Activated naive CD4-positive, alpha-beta T cell treated with anti-CD3 and anti-CD28 coated beads, Interleukin-2, amount 50 U/mL, for 72 hours (primary cell): ENCODE results near the gene TRIP13. TPM values are rescaled to one million over a fixed set of nuclear protein-coding genes. Genes with fewer than 3 reads are reported as not detected.

ENCODE experiments used
- ATAC-seq, 2 donors: fragments of 150-1000 bp; cut with Tn5 transposase; 2 replicates each; pipeline ENCODE4 v1.10.0; 2021; ENCODE audit warnings: mild to moderate bottlenecking in 2 of 2, moderate library complexity in 2 of 2
- DNase-seq, 2 donors: peaks; one replicate each; pipeline ENCODE4 v3.0.0; 2021 to 2022; ENCODE audit warnings: low spot score in 2 of 2
- H3K27ac Mint-ChIP-seq, 2 donors: one replicate each; pipeline ENCODE4 v1.8.0; 2022; ENCODE audit warnings: mild to moderate bottlenecking in 2 of 2, mixed read lengths in 2 of 2
- H3K36me3 Mint-ChIP-seq, 2 donors: one replicate each; pipeline ENCODE4 v1.8.0; 2022; ENCODE audit warnings: mixed read lengths in 2 of 2
- H3K9me3 Mint-ChIP-seq, 2 donors: one replicate each; pipeline ENCODE4 v1.8.0; 2022; ENCODE audit warnings: mixed read lengths in 2 of 2
- total RNA-seq, 2 donors: library from RNA; stranded (reverse); gene quantifications; one replicate each; pipeline ENCODE4 v1.2.3, GENCODE V29; 2022

The TRIP13 gene
- total RNA-seq, 2 donors from 2014 or later, result 20.1 to 25.5 TPM

- no peak overlapping the region for H3K27ac Mint-ChIP-seq
- DNase-seq (no peak), ATAC-seq (peak in 1 of 2 donors; percentile 6)
- no peaks in the 10 kb centered on the region for H3K36me3 Mint-ChIP-seq
- peaks cover 0 to 4% of the 10 kb centered on the region in 2 donors for H3K9me3 Mint-ChIP-seq
Observed at GRCh38 chr5:945691-946551, 53.2 kb downstream of the TRIP13 start.

DNA sequence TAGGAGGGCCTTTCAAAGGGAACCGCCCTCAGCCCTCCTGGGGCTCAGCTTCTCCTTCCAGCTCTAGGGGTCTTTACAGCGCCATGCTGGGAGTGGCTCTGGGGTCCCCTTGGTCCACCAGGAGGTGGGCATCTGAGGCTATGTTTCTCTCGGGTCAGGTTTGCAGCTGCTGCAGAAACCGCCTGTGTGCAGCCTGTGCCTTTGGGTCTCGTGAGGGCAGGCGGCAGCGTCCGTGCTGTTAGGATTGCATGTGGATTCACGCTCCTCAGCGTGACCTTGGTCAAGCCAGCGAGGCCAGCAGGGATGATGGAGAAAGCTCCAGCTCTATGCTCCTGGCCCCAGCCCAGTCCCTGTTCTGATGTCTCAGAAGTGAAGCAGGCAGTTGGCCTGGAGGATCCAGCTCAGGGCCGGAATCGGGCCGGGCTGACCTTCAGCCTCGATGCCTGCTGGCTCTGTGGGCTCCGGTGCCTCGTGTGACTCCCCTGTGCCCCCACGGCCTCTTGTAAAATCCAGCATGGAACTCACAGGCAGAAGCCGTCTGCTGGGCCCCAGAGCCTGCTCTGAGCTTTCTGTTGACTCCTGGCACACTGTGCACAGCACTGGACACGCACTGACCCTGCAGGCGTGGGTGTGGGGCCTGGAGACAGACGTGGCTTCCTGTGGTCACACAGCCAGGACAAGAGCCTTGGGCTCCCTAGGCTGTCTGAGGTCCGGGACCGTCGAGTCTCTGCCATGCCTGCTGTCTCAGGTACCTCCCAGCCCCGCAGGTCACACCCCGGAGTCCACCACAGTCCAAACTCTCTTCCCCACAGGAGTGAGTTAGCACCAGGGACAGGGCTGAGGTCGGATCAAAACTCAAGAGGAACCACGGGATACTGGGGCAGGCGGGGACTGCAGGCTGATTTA is 54.3 kb downstream of the TRIP13 start:
- H3K36me3 Mint-ChIP-seq, result no peaks in the 10 kb centered on the region
- H3K27ac Mint-ChIP-seq, result no peak overlapping the region
- peaks cover 0 to 4% of the 10 kb centered on the region in 2 donors for H3K9me3 Mint-ChIP-seq
- ATAC-seq, result no peak
- no peak for DNase-seq

DNA sequence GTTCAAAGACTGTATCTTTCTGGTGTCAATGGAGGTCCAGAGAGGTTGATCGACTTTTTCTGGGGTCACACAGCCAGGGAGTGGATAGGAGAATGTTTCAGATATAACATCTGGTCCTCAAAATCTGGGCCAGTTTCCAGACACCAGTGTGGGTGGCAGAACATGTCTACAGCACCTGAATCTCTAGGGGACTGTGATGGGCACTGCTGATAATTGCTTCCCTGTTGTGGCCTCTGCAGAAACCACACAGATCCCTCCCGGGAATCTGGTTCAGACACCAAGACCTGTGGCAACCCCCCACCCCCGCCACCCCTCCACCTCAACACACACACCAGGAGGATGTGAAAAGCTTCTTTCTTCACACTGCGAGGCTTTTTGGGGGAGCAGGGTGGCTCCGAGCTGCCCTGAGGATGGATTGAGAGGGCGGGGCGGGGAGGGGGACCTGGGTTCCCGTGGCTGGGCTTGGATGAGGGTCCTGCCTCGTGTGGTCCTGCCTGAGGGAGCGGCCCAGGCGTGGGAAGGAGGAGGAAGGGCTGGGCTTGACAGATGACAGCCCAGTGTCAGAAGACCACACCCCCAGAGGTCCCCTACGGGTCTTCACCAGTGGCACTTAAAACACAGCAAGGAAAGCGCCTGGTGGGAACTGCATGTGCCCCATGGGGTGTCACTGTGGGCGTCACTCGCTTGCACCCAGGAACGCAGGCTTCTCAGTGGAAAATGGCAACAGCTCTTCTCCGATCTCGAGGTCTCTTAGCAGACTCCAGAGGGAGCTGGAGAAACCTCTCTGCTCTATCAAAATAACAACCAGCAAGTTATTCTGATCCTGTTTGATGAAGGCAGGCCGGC is 55.2 kb downstream of the TRIP13 start:
- no peaks in the 10 kb centered on the region for H3K36me3 Mint-ChIP-seq
- no peak for DNase-seq
- H3K27ac Mint-ChIP-seq, result no peak overlapping the region
- no peak for ATAC-seq
- peaks cover 0 to 4% of the 10 kb centered on the region in 2 donors for H3K9me3 Mint-ChIP-seq

- no peaks in the 10 kb centered on the region for H3K36me3 Mint-ChIP-seq
- H3K27ac Mint-ChIP-seq, result no peak overlapping the region
- peaks cover 0 to 4% of the 10 kb centered on the region in 2 donors for H3K9me3 Mint-ChIP-seq
- ATAC-seq, result no peak
- DNase-seq, result no peak
Observed at GRCh38 chr5:948472-949274, 56.0 kb downstream of the TRIP13 start.

GRCh38 chr5:949275-949543 is 56.5 kb downstream of the TRIP13 start:
- Mint-ChIP-seq H3K36me3 (no peaks in the 10 kb centered on the region), H3K9me3 (peaks cover 0 to 4% of the 10 kb centered on the region in 2 donors), H3K27ac (no peak overlapping the region)
- ATAC-seq, result no peak
- no peak for DNase-seq

DNA sequence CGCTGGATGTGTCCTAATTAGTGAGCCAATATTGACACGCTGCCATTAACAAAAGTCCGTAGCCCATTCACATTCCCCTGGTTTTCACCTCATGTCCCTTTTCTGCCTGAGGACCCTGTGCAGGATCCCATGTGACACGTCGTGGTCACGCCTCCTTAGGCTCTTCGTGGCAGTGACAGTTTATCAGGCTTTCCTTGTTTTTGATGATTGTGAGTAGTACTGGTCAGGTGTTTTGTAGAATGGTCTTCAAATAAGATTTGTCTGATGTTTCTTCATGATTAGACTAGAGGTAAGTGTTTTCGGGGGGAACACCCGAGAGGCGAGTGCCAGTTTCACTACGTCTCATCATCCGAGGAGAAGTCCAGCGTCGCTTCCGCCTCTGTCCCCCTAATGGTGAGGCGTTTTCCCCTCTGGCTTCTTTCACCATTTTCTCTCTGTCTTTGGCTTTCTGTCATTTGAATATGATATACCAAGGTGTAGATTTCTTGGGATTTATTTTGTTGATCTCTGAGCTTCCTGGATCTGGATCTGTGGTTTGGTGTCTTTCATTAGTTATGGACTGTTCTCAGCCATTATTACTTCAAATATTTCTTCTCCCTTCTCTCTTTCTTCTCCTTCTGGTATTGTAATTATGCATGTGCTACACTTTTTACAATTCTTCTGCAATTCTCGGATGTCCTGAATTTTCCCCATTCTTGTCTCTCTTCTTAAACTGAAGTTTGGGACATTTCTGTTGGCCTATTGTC is 57.3 kb downstream of the TRIP13 start:
- Mint-ChIP-seq H3K9me3 (peaks cover 0 to 4% of the 10 kb centered on the region in 2 donors), H3K36me3 (no peaks in the 10 kb centered on the region), H3K27ac (no peak overlapping the region)
- DNase-seq, result no peak
- no peak for ATAC-seq

DNA sequence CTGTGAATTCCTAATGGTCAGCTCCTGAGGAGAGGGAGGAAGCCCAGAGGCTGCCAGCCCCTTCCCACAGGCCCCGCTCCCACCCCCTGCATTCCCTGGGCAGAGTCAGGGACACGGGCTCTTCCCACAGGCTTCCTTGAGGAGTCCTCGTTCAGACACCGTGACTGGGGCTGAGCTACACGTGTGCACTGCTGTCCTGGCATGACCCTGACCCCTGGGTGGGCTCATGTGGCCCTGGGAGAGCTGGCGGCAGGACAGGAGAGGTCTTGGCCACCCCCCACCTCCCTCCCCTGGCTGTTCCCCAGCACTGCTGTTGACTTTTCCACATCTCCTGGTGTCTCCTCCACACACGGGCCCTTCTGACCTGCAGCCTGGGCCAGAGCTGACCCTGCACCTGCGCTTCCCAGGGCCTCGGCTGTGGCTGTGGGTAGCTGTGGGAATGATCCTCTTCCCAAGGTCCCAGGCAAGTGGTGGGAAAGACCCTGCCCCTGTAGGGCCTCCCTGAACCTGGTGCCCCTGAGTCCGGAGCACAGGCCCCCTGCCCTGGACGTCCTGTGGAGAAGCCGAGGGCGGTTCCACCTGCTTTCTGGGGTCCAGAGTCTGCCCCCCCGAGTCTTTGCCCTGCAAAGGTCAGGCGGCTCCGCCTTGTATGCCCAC is 59.4 kb downstream of the TRIP13 start:
- Mint-ChIP-seq H3K9me3 (peaks cover 0 to 4% of the 10 kb centered on the region in 2 donors), H3K36me3 (no peaks in the 10 kb centered on the region), H3K27ac (no peak overlapping the region)
- no peak for DNase-seq
- no peak for ATAC-seq

- Mint-ChIP-seq H3K27ac (no peak overlapping the region), H3K9me3 (peaks cover 0 to 4% of the 10 kb centered on the region in 2 donors), H3K36me3 (no peaks in the 10 kb centered on the region)
- DNase-seq, result no peak
- ATAC-seq, result no peak
Observed at GRCh38 chr5:952597-953271, 60.0 kb downstream of the TRIP13 start.

DNA sequence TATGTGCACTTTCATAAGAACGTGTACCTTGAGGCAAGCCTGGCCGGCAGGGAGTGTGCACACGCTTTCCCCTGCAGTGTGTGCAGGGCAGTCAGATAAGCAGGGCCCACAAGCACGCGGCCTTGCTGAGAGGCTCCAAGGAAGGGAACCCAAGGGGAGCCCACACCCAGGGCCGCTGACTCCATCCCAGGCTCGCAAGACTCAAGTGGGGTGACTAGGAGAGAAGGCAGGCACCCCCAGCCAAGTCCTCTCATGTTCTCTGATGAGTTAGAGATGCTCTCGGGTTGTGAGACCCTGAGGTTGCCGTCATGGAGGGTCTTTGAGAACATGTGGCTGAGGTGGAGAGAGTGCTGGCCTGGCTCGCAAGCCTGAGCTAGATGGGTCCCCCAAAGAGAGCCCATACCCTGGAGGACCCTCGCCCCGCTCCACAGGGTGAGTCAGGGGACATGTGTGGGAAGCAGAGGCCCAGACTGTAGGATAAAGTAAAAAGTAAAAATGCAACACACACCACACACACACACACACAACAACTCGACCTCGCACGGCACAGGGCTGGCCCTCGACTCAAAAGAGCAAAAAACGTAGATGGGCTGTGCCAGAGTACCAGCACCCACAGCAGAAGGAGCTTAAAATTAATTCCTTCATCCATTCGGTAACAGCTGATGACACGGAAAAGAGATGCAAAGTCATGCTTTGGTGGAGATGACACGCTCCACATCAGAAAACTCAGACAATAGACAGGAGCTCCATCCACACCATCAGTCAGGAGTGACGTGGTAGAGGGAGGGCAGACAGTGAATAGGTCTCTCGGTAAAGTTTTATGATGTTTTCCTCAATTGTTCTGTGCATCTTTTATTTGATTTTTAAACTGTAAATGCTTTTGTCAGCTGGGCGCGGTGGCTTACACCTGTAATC is 61.1 kb downstream of the TRIP13 start:
- Mint-ChIP-seq H3K9me3 (peaks cover 0 to 4% of the 10 kb centered on the region in 2 donors), H3K36me3 (no peaks in the 10 kb centered on the region), H3K27ac (no peak overlapping the region)
- no peak for ATAC-seq
- DNase-seq, result no peak

DNA sequence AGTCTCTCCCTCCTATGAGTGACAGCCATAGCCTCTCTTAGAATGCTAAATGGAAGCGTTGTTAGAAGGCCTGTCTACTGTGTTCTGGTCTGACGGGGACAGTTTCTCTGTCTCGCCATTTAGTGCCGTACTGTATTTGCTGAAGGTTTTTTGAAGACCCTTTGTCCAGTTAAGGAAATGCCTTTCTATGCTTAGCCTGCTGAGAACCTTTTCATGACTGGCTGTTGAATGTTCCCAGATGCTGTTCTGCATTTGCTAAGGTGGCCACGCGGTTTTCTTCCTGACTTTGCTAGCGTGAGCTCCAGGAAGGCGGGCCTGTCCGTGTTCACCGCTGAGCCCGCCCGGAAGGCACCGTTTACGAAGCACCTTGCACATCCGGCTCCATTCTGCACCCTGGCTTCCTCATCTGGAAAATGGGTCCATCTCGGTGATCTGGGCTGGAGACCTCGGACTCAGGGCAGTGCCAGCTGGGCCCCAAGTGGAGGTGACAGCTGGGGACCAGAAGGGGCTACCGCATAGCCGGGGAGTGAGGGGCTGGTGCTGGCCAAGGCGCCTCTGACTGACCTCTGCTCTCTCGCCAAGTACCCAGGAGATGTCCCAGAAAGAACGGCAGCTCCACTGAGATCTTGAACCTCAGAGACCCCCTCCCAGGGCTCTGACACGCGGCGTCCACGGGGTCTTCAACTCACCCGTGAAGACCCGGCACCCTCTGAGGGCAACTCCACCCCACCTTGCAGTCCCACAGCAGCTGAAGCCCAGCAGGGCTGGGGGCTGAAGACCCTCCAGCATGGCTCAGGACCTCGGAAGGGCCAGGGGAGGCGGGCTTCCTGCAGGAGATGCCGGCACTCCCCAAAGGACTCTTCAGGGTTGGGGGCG is 63.4 kb downstream of the TRIP13 start:
- DNase-seq (peak in 1 of 2 donors; percentile 54), ATAC-seq (no peak)
- Mint-ChIP-seq H3K9me3 (no peaks in the 10 kb centered on the region), H3K27ac (peak overlapping the region in 1 of 2 donors; percentile 89), H3K36me3 (no peaks in the 10 kb centered on the region)

DNA sequence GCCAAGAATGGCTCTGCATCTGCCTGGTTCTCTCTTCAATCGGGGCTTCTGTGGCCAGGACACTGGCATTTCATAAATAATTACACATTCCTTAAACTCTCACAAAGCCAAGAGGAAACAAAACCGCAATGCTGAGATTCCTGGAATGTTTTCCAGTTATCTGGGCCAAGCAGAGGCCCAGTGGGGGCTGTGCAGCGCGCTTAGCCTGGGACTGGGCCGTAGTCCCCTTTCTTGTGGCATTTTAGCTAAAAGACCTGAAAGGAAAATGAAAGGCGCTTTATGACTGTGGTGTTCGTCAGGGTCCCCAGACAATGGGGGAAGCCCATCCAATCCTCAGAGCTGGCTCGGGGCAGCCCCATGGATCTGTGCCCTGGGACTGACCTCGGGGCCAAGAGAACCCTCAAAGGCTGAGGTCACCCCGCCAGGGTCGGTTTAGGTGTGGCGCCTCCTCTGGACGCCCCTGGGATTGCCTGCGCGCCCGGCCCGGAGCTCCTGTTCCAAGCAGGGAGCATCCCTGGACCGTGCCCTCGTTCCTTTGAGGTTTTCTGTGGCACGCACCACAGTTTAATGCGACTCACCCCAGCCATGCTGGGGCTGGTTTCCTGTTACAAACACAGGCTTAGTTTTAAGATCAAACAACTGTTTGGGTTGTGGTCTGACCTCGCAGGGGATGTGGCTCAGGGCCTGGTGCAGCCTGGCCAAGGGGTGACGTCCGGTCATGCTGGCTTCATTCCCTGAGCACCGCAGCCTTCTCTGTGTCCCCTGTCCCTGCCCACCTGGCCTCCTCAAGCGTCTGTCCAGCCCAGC is 64.5 kb downstream of the TRIP13 start:
- Mint-ChIP-seq H3K27ac (peak overlapping the region; percentile 65 to 89), H3K9me3 (no peaks in the 10 kb centered on the region), H3K36me3 (no peaks in the 10 kb centered on the region)
- ATAC-seq (peak; percentile 88 to 89), DNase-seq (peak; percentile 54 to 92)
